K562 (cell line): ENCODE results near the gene P4HTM. TPM values are rescaled to one million over a fixed set of nuclear protein-coding genes. Genes with fewer than 3 reads are reported as not detected.

ENCODE experiments used
- CBFA2T2 ChIP-seq: fragments of 450-650 bp; conservative IDR thresholded peaks from 2 replicates; pipeline ENCODE4 v1.6.1; 2017; ENCODE audit warnings: mild to moderate bottlenecking
- CBX1 ChIP-seq: sonication (generic); IDR thresholded peaks from 2 replicates; pipeline ENCODE4 v1.6.1; 2016; ENCODE audit warnings: antibody characterized with exemption, low read depth, mild to moderate bottlenecking
- CTBP1 ChIP-seq: fragments of 450-650 bp; IDR thresholded peaks from 2 replicates; pipeline ENCODE4 v1.6.1; 2016; ENCODE audit warnings: borderline replicate concordance
- FOSL1 ChIP-seq: fragments of 200-800 bp; sonication (Bioruptor generic); conservative IDR thresholded peaks from 2 replicates; pipeline ENCODE4 v1.6.1; 2016; ENCODE audit warnings: missing genetic modification characterization, missing compliant biosample characterization
- ILF3 ChIP-seq: fragments of 450-650 bp; IDR thresholded peaks from 2 replicates; pipeline ENCODE4 v1.6.1; 2018; ENCODE audit warnings: antibody characterized with exemption, mild to moderate bottlenecking, moderate library complexity, borderline replicate concordance
- NELFE ChIP-seq: IDR thresholded peaks from 2 replicates; pipeline ENCODE4 v1.6.1; 2011; ENCODE audit warnings: mild to moderate bottlenecking; ENCODE audit not compliant: insufficient read depth, insufficient read length
- PKNOX1 ChIP-seq: fragments of 450-650 bp; IDR thresholded peaks from 2 replicates; pipeline ENCODE4 v1.6.1; 2016
- SMAD1 ChIP-seq: fragments of 150-350 bp; IDR thresholded peaks from 2 replicates; pipeline ENCODE4 v1.6.1; 2014; ENCODE audit warnings: low read length, low read depth; ENCODE audit not compliant: partially characterized antibody
- TAL1 ChIP-seq: fragments of 450-650 bp; IDR thresholded peaks from 2 replicates; pipeline ENCODE4 v1.6.1; 2016; ENCODE audit warnings: mild to moderate bottlenecking
- UBTF ChIP-seq, 2 experiments: IDR thresholded peaks; 2 replicates each; pipeline ENCODE4 v1.6.1; 2012; ENCODE audit warnings: improper control_type of control experiment in 2 of 2, low read depth in 2 of 2, low read length in 2 of 2, borderline replicate concordance in 1 of 2
- YY1 ChIP-seq, 3 experiments: IDR thresholded peaks; 2 replicates each; pipeline ENCODE4 v1.6.1; 2011; ENCODE audit warnings: low read length in 2 of 3, mild to moderate bottlenecking in 2 of 3, moderate library complexity in 2 of 3, borderline replicate concordance in 1 of 3, control low read depth in 1 of 3, low read depth in 1 of 3; ENCODE audit not compliant: insufficient read depth in 3 of 3, insufficient replicate concordance in 2 of 3, control insufficient read depth in 1 of 3, insufficient read length in 1 of 3; ENCODE audit errors: extremely low read depth in 1 of 3
- ZNF165 ChIP-seq: fragments of 250-450 bp; sonication (Bioruptor Pico); IDR thresholded peaks from 2 replicates; pipeline ENCODE4 v1.4.0; 2020; ENCODE audit warnings: borderline replicate concordance
- ZNF184 ChIP-seq: sonication (generic); formaldehyde crosslinking; IDR thresholded peaks from 2 replicates; pipeline ENCODE4 v1.5.0; 2020; ENCODE audit warnings: missing genetic modification reagents
- ZNF561 ChIP-seq: fragments of 450-650 bp; formaldehyde crosslinking; conservative IDR thresholded peaks from 2 replicates; pipeline ENCODE4 v1.4.0; 2020; ENCODE audit warnings: mild to moderate bottlenecking, moderate library complexity
- polyA plus RNA-seq, 8 experiments: library from polyadenylated mRNA; depleted of rRNA in 4 of 8; stranded (reverse) in 5 of 8; unstranded in 3 of 8; fragments of >200 nt; fragmentation: Nextera tagmentation in 2 of 8; fragmentation: Illumina TruSeq in 1 of 8; extraction: Ambion mirVana in 2 of 8; extraction: Trizol in 1 of 8; gene quantifications; 2 replicates each; pipeline versions ENCODE4 v1.2.1 to v1.2.3, GENCODE V29; 2011 to 2014; ENCODE audit warnings: inconsistent platforms in 1 of 8, missing spikeins in 1 of 8
- total RNA-seq, 7 experiments: library from RNA; depleted of rRNA in 6 of 7; stranded (reverse); fragments of >200 nt in 6 of 7; fragmentation: Illumina TruSeq in 2 of 7; extraction: Trizol in 2 of 7; gene quantifications; 2 replicates each; pipeline versions ENCODE4 v1.2.1 to v1.2.3, GENCODE V29; 2011 to 2021; ENCODE audit warnings: low replicate concordance in 1 of 7
- TF ChIP-seq, protein P1 (sequence below): sonication (generic); formaldehyde crosslinking; IDR thresholded peaks from 2 replicates; pipeline ENCODE4 v1.8.1; 2023; ENCODE audit warnings: mild to moderate bottlenecking, missing genetic modification reagents
- TF ChIP-seq, protein P2 (sequence below): sonication (generic); formaldehyde crosslinking; IDR thresholded peaks from 2 replicates; pipeline ENCODE4 v1.9.0; 2022; ENCODE audit warnings: mild to moderate bottlenecking, missing genetic modification reagents
- TF ChIP-seq, protein P3 (sequence below): IDR thresholded peaks from 2 replicates; pipeline ENCODE4 v1.6.1; 2011; ENCODE audit not compliant: insufficient read length; ENCODE audit errors: extremely low read depth
- TF ChIP-seq, protein P4 (sequence below): fragments of 250-450 bp; sonication (Bioruptor Pico); IDR thresholded peaks from 2 replicates; pipeline ENCODE4 v1.5.0; 2021

P4HTM gene
- total and polyA plus RNA-seq, 9 of the 15 experiments (the other 6 are each of a cell fraction or from before 2014, with no cell fraction given): 0.09 to 0.66 (median 0.25) TPM; not detected in 2

DNA sequence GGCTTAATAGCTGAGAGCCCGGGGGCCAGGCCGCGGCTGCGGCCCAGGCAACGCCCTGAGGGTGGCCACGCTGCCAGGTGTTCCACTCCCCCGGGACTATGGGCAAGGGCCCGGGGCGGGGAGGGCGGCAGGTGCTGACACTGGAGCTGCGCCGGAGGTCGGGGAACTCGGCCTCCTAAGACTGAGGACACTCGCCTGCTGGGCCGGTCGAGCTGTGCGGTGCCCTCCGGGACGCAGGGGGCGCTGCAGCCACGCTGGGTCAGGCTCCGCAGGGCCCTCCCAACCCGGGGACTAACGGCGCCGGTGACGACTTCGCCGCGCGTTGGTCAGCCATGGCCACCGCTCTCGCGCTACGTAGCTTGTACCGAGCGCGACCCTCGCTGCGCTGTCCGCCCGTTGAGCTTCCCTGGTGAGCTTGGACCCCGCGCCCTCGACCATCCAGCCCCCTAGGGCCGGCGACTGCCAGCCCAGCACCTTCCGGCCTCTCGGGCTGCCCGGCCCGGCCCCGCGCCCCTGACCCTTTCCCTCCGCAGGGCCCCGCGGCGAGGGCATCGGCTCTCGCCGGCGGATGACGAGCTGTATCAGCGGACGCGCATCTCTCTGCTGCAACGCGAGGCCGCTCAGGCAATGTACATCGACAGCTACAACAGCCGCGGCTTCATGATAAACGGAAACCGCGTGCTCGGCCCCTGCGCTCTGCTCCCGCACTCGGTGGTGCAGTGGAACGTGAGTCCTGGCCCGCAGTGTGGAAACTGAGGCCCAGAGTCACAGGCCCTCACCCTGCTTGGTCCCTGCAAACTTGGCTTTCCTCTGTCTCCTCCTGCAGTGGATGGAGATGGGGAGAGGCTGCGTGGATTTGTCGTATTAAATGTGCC lies 32.0 kb downstream of the P4HTM start, which contains the start of gene NDUFAF3 (continued):
- 0 out of 4 replicates have a peak, but pooled peaks of 1 of the 2 experiments have one; percentile 34 for TF ChIP-seq UBTF (IDR thresholded peaks at IDR 0.05; ENCODE audit: borderline replicate concordance in 1 of 2, low read depth in 2 of 2, low read length in 2 of 2)
- no peak for TF ChIP-seq ZNF165 (CRISPR knock-in tag)
- TF ChIP-seq CBFA2T2: peak; percentile 30; the same call in 1 of the 2 replicates
- TF ChIP-seq NELFE: no peak
- TF ChIP-seq FOSL1 (tag): 0 out of 2 replicates have a peak, but pooled peaks have one; percentile 27
- TF ChIP-seq PKNOX1: no peak
- no peak for TF ChIP-seq ZNF561
- TF ChIP-seq, protein P1, sequence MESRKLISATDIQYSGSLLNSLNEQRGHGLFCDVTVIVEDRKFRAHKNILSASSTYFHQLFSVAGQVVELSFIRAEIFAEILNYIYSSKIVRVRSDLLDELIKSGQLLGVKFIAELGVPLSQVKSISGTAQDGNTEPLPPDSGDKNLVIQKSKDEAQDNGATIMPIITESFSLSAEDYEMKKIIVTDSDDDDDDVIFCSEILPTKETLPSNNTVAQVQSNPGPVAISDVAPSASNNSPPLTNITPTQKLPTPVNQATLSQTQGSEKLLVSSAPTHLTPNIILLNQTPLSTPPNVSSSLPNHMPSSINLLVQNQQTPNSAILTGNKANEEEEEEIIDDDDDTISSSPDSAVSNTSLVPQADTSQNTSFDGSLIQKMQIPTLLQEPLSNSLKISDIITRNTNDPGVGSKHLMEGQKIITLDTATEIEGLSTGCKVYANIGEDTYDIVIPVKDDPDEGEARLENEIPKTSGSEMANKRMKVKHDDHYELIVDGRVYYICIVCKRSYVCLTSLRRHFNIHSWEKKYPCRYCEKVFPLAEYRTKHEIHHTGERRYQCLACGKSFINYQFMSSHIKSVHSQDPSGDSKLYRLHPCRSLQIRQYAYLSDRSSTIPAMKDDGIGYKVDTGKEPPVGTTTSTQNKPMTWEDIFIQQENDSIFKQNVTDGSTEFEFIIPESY: peak; percentile 61
- peak; percentile 36; the same call in 1 of the 2 replicates for TF ChIP-seq CTBP1
- TF ChIP-seq YY1 (IDR thresholded peaks at IDR 0.05; ENCODE audit: borderline replicate concordance in 1 of 3, control insufficient read depth in 1 of 3, extremely low read depth in 1 of 3, insufficient read depth in 3 of 3, insufficient read length in 1 of 3, insufficient replicate concordance in 2 of 3, low read depth in 1 of 3, low read length in 2 of 3): peak; percentile 57 to 94 (median 86)
- TF ChIP-seq ZNF184 (CRISPR knock-in tag): no peak
- TF ChIP-seq, protein P2, sequence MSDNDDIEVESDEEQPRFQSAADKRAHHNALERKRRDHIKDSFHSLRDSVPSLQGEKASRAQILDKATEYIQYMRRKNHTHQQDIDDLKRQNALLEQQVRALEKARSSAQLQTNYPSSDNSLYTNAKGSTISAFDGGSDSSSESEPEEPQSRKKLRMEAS (CRISPR knock-in tag): peak; percentile 62
- no peak for TF ChIP-seq CBX1
- TF ChIP-seq SMAD1: no peak
- TF ChIP-seq, protein P3, sequence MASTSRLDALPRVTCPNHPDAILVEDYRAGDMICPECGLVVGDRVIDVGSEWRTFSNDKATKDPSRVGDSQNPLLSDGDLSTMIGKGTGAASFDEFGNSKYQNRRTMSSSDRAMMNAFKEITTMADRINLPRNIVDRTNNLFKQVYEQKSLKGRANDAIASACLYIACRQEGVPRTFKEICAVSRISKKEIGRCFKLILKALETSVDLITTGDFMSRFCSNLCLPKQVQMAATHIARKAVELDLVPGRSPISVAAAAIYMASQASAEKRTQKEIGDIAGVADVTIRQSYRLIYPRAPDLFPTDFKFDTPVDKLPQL: no peak
- no peak for TF ChIP-seq TAL1
- TF ChIP-seq ILF3: no peak
- TF ChIP-seq, protein P4, sequence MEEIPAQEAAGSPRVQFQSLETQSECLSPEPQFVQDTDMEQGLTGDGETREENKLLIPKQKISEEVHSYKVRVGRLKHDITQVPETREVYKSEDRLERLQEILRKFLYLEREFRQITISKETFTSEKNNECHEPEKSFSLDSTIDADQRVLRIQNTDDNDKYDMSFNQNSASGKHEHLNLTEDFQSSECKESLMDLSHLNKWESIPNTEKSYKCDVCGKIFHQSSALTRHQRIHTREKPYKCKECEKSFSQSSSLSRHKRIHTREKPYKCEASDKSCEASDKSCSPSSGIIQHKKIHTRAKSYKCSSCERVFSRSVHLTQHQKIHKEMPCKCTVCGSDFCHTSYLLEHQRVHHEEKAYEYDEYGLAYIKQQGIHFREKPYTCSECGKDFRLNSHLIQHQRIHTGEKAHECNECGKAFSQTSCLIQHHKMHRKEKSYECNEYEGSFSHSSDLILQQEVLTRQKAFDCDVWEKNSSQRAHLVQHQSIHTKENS: no peak
